GM23248 (cell line): Measurements from ENCODE around the gene ATN1. TPM values are rescaled to one million over a fixed set of nuclear protein-coding genes. Genes with fewer than 3 reads are reported as not detected.

Experiments
- DNase-seq: peaks from one replicate; pipeline ENCODE4 v3.0.0-alpha.2; 2015
- H2AFZ ChIP-seq: fragments of 200-600 bp; sonication (generic); 2 replicates; pipeline ENCODE4 v1.6.1; 2016; ENCODE audit warnings: antibody characterized with exemption
- H3F3A ChIP-seq: fragments of 200-600 bp; sonication (generic); 2 replicates; pipeline ENCODE4 v1.6.1; 2016; ENCODE audit warnings: mild to moderate bottlenecking, antibody characterized with exemption, mixed run types; ENCODE audit not compliant: insufficient read depth
- H3K27ac ChIP-seq: fragments of 200-600 bp; sonication (generic); 2 replicates; pipeline ENCODE4 v1.5.1; 2016; ENCODE audit warnings: mild to moderate bottlenecking
- H3K27me3 ChIP-seq: fragments of 200-600 bp; sonication (generic); replicated peaks from 2 replicates; pipeline ENCODE4 v1.6.1; 2016; ENCODE audit warnings: mild to moderate bottlenecking; ENCODE audit not compliant: insufficient read depth
- H3K36me3 ChIP-seq: fragments of 200-600 bp; sonication (generic); 2 replicates; pipeline ENCODE4 v1.6.1; 2016; ENCODE audit warnings: low read depth, mild to moderate bottlenecking
- H3K4me1 ChIP-seq: fragments of 200-600 bp; sonication (generic); 2 replicates; pipeline ENCODE4 v1.6.1; 2016; ENCODE audit warnings: mild to moderate bottlenecking; ENCODE audit not compliant: insufficient read depth
- H3K4me2 ChIP-seq: fragments of 200-600 bp; sonication (generic); one replicate; pipeline ENCODE4 v1.6.1; 2016; ENCODE audit warnings: mild to moderate bottlenecking; ENCODE audit not compliant: unreplicated experiment
- H3K4me3 ChIP-seq: fragments of 200-600 bp; sonication (generic); 2 replicates; pipeline ENCODE4 v1.5.1; 2016; ENCODE audit warnings: mild to moderate bottlenecking
- H3K79me2 ChIP-seq: fragments of 200-600 bp; sonication (generic); 2 replicates; pipeline ENCODE4 v1.6.1; 2016; ENCODE audit warnings: mild to moderate bottlenecking; ENCODE audit not compliant: insufficient read depth
- H3K9ac ChIP-seq: fragments of 200-600 bp; sonication (generic); 2 replicates; pipeline ENCODE4 v1.6.1; 2016; ENCODE audit warnings: mild to moderate bottlenecking
- H3K9me2 ChIP-seq: fragments of 200-600 bp; sonication (generic); 2 replicates; pipeline ENCODE4 v1.6.1; 2016; ENCODE audit warnings: mixed run types, mild to moderate bottlenecking, moderate library complexity; ENCODE audit not compliant: insufficient read depth
- H3K9me3 ChIP-seq: fragments of 200-600 bp; sonication (generic); one replicate; pipeline ENCODE4 v1.6.1; 2017; ENCODE audit warnings: low read depth
- H4K20me1 ChIP-seq: fragments of 200-600 bp; sonication (generic); 2 replicates; pipeline ENCODE4 v1.6.0; 2016; ENCODE audit not compliant: insufficient read depth
- EZH2 ChIP-seq: fragments of 200-600 bp; sonication (generic); IDR thresholded peaks from 2 replicates; pipeline ENCODE4 v1.6.1; 2018; ENCODE audit warnings: antibody characterized with exemption, mild to moderate bottlenecking; ENCODE audit not compliant: insufficient read depth, poor library complexity, severe bottlenecking
- EZH2phosphoT487 ChIP-seq: fragments of 200-600 bp; sonication (generic); IDR thresholded peaks from 2 replicates; pipeline ENCODE4 v1.6.1; 2018; ENCODE audit warnings: antibody characterized with exemption, moderate library complexity, mild to moderate bottlenecking, low read depth; ENCODE audit not compliant: insufficient read depth
- WGBS, 2 experiments: methylation state at CpG; one replicate each; pipeline ENCODE4 v1.1.6; 2015 to 2017; ENCODE audit warnings: low lambda C conversion rate in 2 of 2, low coverage in 1 of 2; ENCODE audit errors: missing lambda C conversion rate in 2 of 2; 5-methylcytosine and 5-hydroxymethylcytosine counted together
- in situ Hi-C: fragments of 300-500 bp; cut with MboI; formaldehyde crosslinking; loops from 2 replicates; pipeline ENCODE4 v1.15.0; 2020
- polyA plus RNA-seq: library from polyadenylated mRNA; unstranded; fragments of >200 nt; fragmentation: Nextera tagmentation; extraction: Ambion mirVana; gene quantifications from 2 replicates; pipeline ENCODE4 v1.2.1, GENCODE V29; 2016
- total RNA-seq: library from RNA; depleted of rRNA; stranded (reverse); fragments of >200 nt; shearing (Covaris generic); gene quantifications from 2 replicates; pipeline ENCODE4 v1.2.3, GENCODE V29; 2014

Gene ATN1
- total and polyA plus RNA-seq, 2 experiments from 2014 or later = 6.5 to 14.7 TPM

DNA sequence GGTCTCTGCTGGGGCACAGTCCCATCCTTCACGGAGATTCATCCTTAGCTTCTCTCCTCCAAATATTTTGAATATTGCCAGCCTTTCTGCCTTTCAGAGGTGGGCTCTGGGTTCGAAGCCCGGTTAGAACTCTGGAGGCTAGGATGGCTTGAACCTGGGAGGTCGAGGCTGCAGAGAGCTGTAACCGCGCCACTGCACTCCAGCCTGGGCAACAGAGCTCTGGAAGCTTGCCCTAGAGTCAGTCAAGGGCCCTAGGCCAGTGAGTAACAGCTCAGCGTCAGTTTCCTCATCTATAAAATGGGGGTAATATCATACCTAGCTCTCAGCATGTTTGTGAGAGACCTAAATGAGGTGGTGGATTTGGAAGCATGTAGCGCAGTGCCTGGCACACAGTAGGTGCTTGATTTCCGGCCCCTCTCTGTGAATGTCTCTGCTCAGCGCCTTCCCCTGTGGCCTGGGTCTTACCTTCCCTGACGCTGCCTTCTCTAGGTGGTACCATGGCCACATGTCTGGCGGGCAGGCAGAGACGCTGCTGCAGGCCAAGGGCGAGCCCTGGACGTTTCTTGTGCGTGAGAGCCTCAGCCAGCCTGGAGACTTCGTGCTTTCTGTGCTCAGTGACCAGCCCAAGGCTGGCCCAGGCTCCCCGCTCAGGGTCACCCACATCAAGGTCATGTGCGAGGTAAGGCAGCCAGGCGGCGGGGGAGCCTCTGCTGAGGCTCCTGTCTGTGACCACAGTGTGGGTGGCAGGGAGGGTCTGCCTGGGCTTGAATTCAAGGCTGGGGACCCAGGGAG, 26.8 kb downstream of the ATN1 start:
- WGBS, 2 experiments = 80 to 84% methylated on average over 21 of the region's 21 CpGs
- H4K20me1 ChIP-seq = no peaks in the 10 kb centered on the region
- no peaks in the 10 kb centered on the region for H3K36me3 ChIP-seq
- H3K4me1 ChIP-seq = no peaks in the 10 kb centered on the region
- H3K27ac ChIP-seq = no peak overlapping the region
- H3K9me3 ChIP-seq = no peaks in the 10 kb centered on the region
- H3K9ac ChIP-seq = no peak overlapping the region
- no peak overlapping the region for H2AFZ ChIP-seq
- H3K27me3 ChIP-seq = no peaks in the 10 kb centered on the region
- no peaks in the 10 kb centered on the region for H3F3A ChIP-seq
- in situ Hi-C loops = no loop called here
- H3K4me2 ChIP-seq = no peak overlapping the region
- no peaks in the 10 kb centered on the region for H3K79me2 ChIP-seq
- DNase-seq = no peak
- no peaks in the 10 kb centered on the region for H3K9me2 ChIP-seq
- no peak overlapping the region for H3K4me3 ChIP-seq
- TF ChIP-seq EZH2phosphoT487 = no peak
- TF ChIP-seq EZH2 = no peak

DNA sequence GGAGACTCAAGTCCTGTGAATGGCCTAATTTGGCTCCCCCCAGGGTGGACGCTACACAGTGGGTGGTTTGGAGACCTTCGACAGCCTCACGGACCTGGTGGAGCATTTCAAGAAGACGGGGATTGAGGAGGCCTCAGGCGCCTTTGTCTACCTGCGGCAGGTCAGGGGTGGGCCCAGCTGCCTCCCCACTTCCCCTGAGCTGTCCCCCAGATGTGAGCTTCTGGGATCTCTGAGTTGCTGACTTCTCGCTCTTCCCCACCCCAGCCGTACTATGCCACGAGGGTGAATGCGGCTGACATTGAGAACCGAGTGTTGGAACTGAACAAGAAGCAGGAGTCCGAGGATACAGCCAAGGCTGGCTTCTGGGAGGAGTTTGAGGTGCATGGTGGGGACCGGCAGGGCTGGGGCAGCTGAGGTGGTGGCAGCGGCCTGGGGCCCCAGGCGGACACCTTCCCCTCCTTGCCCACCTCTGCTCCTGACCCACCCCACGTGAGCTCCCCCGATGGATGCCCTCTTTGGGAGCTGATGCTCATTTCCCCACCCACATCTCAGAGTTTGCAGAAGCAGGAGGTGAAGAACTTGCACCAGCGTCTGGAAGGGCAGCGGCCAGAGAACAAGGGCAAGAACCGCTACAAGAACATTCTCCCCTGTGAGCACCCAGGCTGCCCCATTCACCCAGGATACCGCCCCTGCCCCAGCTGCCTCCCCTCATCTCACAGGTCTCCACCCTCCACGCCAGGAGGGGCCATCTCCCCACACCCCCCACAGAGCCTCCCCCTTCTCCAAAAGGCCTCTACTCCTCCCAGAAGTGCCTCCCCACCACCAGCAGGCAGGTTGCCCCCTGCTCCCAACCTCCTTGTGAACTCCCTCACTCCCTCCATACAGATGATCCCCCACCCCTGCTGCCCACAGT, 27.6 kb downstream of the ATN1 start:
- Histone ChIP-seq H3F3A (no peaks in the 10 kb centered on the region), H2AFZ (no peak overlapping the region), H3K4me1 (no peaks in the 10 kb centered on the region), H3K9me3 (no peaks in the 10 kb centered on the region), H3K79me2 (no peaks in the 10 kb centered on the region), H3K4me3 (no peak overlapping the region), H3K27ac (no peak overlapping the region), H3K9me2 (no peaks in the 10 kb centered on the region), H3K27me3 (no peaks in the 10 kb centered on the region), H3K9ac (no peak overlapping the region), H3K36me3 (no peaks in the 10 kb centered on the region), H4K20me1 (no peaks in the 10 kb centered on the region), H3K4me2 (no peak overlapping the region)
- 77 to 83% methylated on average over 11 to 22 of the region's 22 CpGs for WGBS, 2 experiments
- DNase-seq = no peak
- in situ Hi-C loops = no loop called here
- no peak for TF ChIP-seq EZH2phosphoT487
- no peak for TF ChIP-seq EZH2

DNA sequence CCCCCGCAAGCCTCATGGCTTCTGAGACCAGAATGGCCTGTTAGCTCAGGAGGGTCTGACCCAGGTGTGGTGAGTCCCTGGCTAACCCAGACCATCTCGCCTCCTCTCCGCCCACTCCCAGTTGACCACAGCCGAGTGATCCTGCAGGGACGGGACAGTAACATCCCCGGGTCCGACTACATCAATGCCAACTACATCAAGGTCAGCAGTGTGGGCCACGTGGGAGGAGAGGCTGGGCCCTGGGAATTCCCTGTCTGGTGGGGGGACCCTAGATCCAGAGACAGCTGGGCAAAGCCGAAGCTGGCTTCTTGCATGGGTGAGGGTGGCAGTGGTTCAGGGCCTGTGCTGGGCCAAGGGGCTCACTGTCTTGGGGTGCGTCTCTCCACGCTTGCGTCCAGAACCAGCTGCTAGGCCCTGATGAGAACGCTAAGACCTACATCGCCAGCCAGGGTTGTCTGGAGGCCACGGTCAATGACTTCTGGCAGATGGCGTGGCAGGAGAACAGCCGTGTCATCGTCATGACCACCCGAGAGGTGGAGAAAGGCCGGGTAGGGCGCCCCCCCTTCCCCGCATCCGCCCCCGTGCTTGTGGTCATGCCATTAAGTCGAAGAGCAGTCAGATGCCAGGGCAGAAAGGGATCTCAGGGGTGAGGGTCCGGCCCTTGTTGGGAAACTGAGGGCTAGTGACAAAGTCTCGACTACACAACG, 28.4 kb downstream of the ATN1 start:
- no peaks in the 10 kb centered on the region for H3K27me3 ChIP-seq
- H3F3A ChIP-seq = no peaks in the 10 kb centered on the region
- no peaks in the 10 kb centered on the region for H3K36me3 ChIP-seq
- H3K9me2 ChIP-seq = no peaks in the 10 kb centered on the region
- no peak overlapping the region for H3K9ac ChIP-seq
- no peak overlapping the region for H3K4me2 ChIP-seq
- no peak overlapping the region for H2AFZ ChIP-seq
- no peaks in the 10 kb centered on the region for H3K9me3 ChIP-seq
- H4K20me1 ChIP-seq = no peaks in the 10 kb centered on the region
- no peak for TF ChIP-seq EZH2phosphoT487
- no peak for TF ChIP-seq EZH2
- no peaks in the 10 kb centered on the region for H3K79me2 ChIP-seq
- no peak for DNase-seq
- WGBS, 2 experiments = 86 to 88% methylated on average over 23 to 28 of the region's 28 CpGs
- H3K4me1 ChIP-seq = no peaks in the 10 kb centered on the region
- H3K4me3 ChIP-seq = no peak overlapping the region
- no peak overlapping the region for H3K27ac ChIP-seq
- in situ Hi-C loops = no loop called here

DNA sequence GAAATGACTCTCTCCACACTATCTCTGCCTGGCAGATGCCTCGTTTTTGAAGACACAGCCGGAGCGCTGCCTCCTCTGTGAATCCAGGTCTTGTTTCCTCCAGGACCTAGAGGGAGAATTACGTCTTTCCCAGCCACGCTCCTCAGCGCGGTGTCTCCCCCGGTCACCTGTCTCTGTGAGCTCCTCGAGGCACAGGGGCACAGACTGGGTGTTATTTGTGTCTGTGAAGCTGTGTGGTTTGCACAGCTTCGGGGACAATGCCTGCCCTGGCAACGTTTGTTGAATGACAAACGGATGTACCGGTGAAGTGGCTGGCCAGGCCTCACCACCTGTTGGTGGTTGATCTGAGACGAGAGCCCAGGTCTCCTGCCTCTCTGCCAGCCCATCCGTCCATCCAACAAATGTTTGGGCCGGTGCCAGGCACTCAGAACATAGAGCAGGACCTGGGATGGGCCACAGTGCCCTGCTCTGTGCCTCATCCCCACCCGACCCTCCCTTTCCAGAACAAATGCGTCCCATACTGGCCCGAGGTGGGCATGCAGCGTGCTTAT, 29.5 kb downstream of the ATN1 start:
- no peak overlapping the region for H2AFZ ChIP-seq
- H3K36me3 ChIP-seq = no peaks in the 10 kb centered on the region
- no peak for TF ChIP-seq EZH2
- H3K9me3 ChIP-seq = no peaks in the 10 kb centered on the region
- no peaks in the 10 kb centered on the region for H3K27me3 ChIP-seq
- 0 out of 2 replicates have a peak, but pooled peaks cover 7% of the 10 kb centered on the region for H3K4me1 ChIP-seq
- H3K4me2 ChIP-seq = no peak overlapping the region
- no peaks in the 10 kb centered on the region for H3K9me2 ChIP-seq
- no peak for DNase-seq
- no peak overlapping the region for H3K27ac ChIP-seq
- no peaks in the 10 kb centered on the region for H3K79me2 ChIP-seq
- no peaks in the 10 kb centered on the region for H3F3A ChIP-seq
- in situ Hi-C loops = no loop called here
- H3K9ac ChIP-seq = no peak overlapping the region
- no peak overlapping the region for H3K4me3 ChIP-seq
- no peaks in the 10 kb centered on the region for H4K20me1 ChIP-seq
- 65 to 66% methylated on average over 13 to 20 of the region's 20 CpGs for WGBS, 2 experiments
